CD4-positive, alpha-beta T cell (primary cell): Measurements from ENCODE around the gene VAV2. TPM values are rescaled to one million over a fixed set of nuclear protein-coding genes. Genes with fewer than 3 reads are reported as not detected.

ENCODE experiments used
- ATAC-seq: fragments of 200-7000 bp; cut with Tn5 transposase; one replicate; pipeline ENCODE4 v1.10.0; 2022; ENCODE audit warnings: mild to moderate bottlenecking; ENCODE audit not compliant: poor library complexity
- CTCF ChIA-PET: fragments of 350-600 bp; sonication (Branson Sonifier 250); formaldehyde crosslinking; loops from one replicate; lab custom pipeline; 2021; ENCODE audit warnings: antibody characterized with exemption, inconsistent platforms; lab: Charles Lee
- POLR2A ChIA-PET: fragments of 350-600 bp; sonication (Branson Sonifier 250); formaldehyde crosslinking; loops from one replicate; lab custom pipeline; 2021; ENCODE audit warnings: antibody characterized with exemption, inconsistent platforms; lab: Charles Lee
- DNase-seq, 14 experiments: peaks; one replicate each; pipeline ENCODE4 v3.0.0-alpha.2; 2013 to 2020; ENCODE audit warnings: mixed read lengths in 2 of 14
- H3K27ac ChIP-seq, 2 donors: one replicate each; pipeline versions ENCODE4 v1.5.1 to v1.7.0; 2013; ENCODE audit warnings: low read length in 2 of 2, low read depth in 1 of 2, mild to moderate bottlenecking in 1 of 2
- H3K27me3 ChIP-seq, 2 experiments: 1 replicate in 1 of 2; 2 replicates in 1 of 2; pipeline versions ENCODE4 v1.6.1 to v1.7.0; 2013; ENCODE audit warnings: low read length in 2 of 2, control low read depth in 1 of 2, mild to moderate bottlenecking in 1 of 2, moderate library complexity in 1 of 2; ENCODE audit not compliant: insufficient read depth in 2 of 2, control insufficient read depth in 1 of 2
- H3K36me3 ChIP-seq: one replicate; pipeline ENCODE4 v1.6.1; 2013; ENCODE audit warnings: low read length, control low read depth; ENCODE audit not compliant: insufficient read depth
- H3K4me1 ChIP-seq: one replicate; pipeline ENCODE4 v1.6.1; 2013; ENCODE audit warnings: low read length, control low read depth; ENCODE audit not compliant: insufficient read depth
- H3K4me3 ChIP-seq: one replicate; pipeline ENCODE4 v1.5.1; 2013; ENCODE audit warnings: mild to moderate bottlenecking, low read length, moderate library complexity
- H3K9me3 ChIP-seq, 2 experiments: 1 replicate in 1 of 2; 2 replicates in 1 of 2; pipeline versions ENCODE4 v1.6.1 to v1.7.0; 2013; ENCODE audit warnings: low read length in 2 of 2, mild to moderate bottlenecking in 2 of 2, control low read depth in 1 of 2, moderate library complexity in 1 of 2; ENCODE audit not compliant: control insufficient read depth in 1 of 2, insufficient read depth in 1 of 2
- H3K27ac Mint-ChIP-seq: one replicate; pipeline ENCODE4 v1.8.0; 2020; ENCODE audit warnings: mixed read lengths
- H3K27me3 Mint-ChIP-seq: one replicate; pipeline ENCODE4 v1.8.0; 2021; ENCODE audit warnings: mixed read lengths
- H3K36me3 Mint-ChIP-seq: one replicate; pipeline ENCODE4 v1.8.0; 2021; ENCODE audit warnings: low read depth, mixed read lengths
- H3K4me1 Mint-ChIP-seq: one replicate; pipeline ENCODE4 v1.8.0; 2021; ENCODE audit warnings: low read depth, mixed read lengths
- H3K4me3 Mint-ChIP-seq: one replicate; pipeline ENCODE4 v1.8.0; 2020; ENCODE audit warnings: mild to moderate bottlenecking, mixed read lengths
- H3K9me3 Mint-ChIP-seq: one replicate; pipeline ENCODE4 v1.8.0; 2020; ENCODE audit warnings: mixed read lengths
- CTCF ChIP-seq: fragments of 200-600 bp; IDR thresholded peaks from one replicate; pipeline ENCODE4 v1.8.0; 2022; ENCODE audit warnings: antibody characterized with exemption, mild to moderate bottlenecking
- intact Hi-C, 2 experiments: fragments of 100-400 bp; cut with DNase I in 1 of 2; cut with micrococcal nuclease in 1 of 2; formaldehyde crosslinking; loops; one replicate each; pipeline versions ENCODE4 v1.15.1 to v1.9.0; 2023 to 2025; cut with DNase I, micrococcal nuclease
- total RNA-seq, 174 experiments: library from RNA in 2 of 174; stranded (reverse) in 2 of 174; gene quantifications; one replicate each; pipeline ENCODE4 v1.2.3 and lab custom pipeline; 2021 to 2026

The VAV2 gene
- total RNA-seq, 2 experiments from 2014 or later = 1.6 to 1.7 TPM

GRCh38 chr9:133943781-133944745 is 48.1 kb downstream of the VAV2 start:
- ChIA-PET POLR2A (no interaction called here), CTCF (no interaction called here)
- Mint-ChIP-seq H3K4me3 (no peak overlapping the region), H3K27ac (no peak overlapping the region), H3K4me1 (no peaks in the 10 kb centered on the region), H3K36me3 (no peaks in the 10 kb centered on the region), H3K9me3 (no peaks in the 10 kb centered on the region), H3K27me3 (no peaks in the 10 kb centered on the region)
- Histone ChIP-seq H3K4me1 (no peaks in the 10 kb centered on the region), H3K9me3 (no peaks in the 10 kb centered on the region), H3K27me3 (no peaks in the 10 kb centered on the region), H3K36me3 (no peaks in the 10 kb centered on the region), H3K27ac (no peak overlapping the region), H3K4me3 (no peak overlapping the region)
- intact Hi-C loops = no loop called here
- ATAC-seq (no peak), DNase-seq (no peak)
- no peak for TF ChIP-seq CTCF

GRCh38 chr9:133943036-133943780 is 48.9 kb downstream of the VAV2 start:
- Histone ChIP-seq H3K27ac (no peak overlapping the region), H3K36me3 (no peaks in the 10 kb centered on the region), H3K9me3 (no peaks in the 10 kb centered on the region), H3K4me3 (no peak overlapping the region), H3K27me3 (no peaks in the 10 kb centered on the region), H3K4me1 (no peaks in the 10 kb centered on the region)
- no peak overlapping the region for H3K4me3 Mint-ChIP-seq
- intact Hi-C loops = no loop called here
- no peak for DNase-seq
- no peaks in the 10 kb centered on the region for H3K27me3 Mint-ChIP-seq
- H3K4me1 Mint-ChIP-seq = no peaks in the 10 kb centered on the region
- no peak for ATAC-seq
- CTCF ChIA-PET = no interaction called here
- TF ChIP-seq CTCF = no peak
- no peak overlapping the region for H3K27ac Mint-ChIP-seq
- POLR2A ChIA-PET = no interaction called here
- H3K36me3 Mint-ChIP-seq = no peaks in the 10 kb centered on the region
- H3K9me3 Mint-ChIP-seq = no peaks in the 10 kb centered on the region

GRCh38 chr9:133942206-133942975 is 49.7 kb downstream of the VAV2 start:
- Mint-ChIP-seq H3K9me3 (no peaks in the 10 kb centered on the region), H3K4me1 (no peaks in the 10 kb centered on the region), H3K27me3 (no peaks in the 10 kb centered on the region), H3K4me3 (no peak overlapping the region), H3K27ac (no peak overlapping the region), H3K36me3 (no peaks in the 10 kb centered on the region)
- TF ChIP-seq CTCF = no peak
- no peaks in the 10 kb centered on the region for H3K36me3 ChIP-seq
- no peak for ATAC-seq
- intact Hi-C loops = no loop called here
- no peaks in the 10 kb centered on the region for H3K4me1 ChIP-seq
- H3K27ac ChIP-seq = no peak overlapping the region
- H3K9me3 ChIP-seq = no peaks in the 10 kb centered on the region
- no peak for DNase-seq
- POLR2A ChIA-PET = no interaction called here
- H3K4me3 ChIP-seq = no peak overlapping the region
- H3K27me3 ChIP-seq = no peaks in the 10 kb centered on the region
- CTCF ChIA-PET = no interaction called here
